GM12878 (cell line): ENCODE data around the gene NUP37. TPM values are rescaled to one million over a fixed set of nuclear protein-coding genes. Genes with fewer than 3 reads are reported as not detected.
"Not testable (repeated sequence)": the region's sequence is repeated elsewhere in the genome, so short reads cannot be mapped to it uniquely, and the experiment has no call there.

Source experiments
- ATAC-seq: fragments of 200-7000 bp; cut with Tn5 transposase; 3 replicates; pipeline ENCODE4 v1.9.1; 2020; ENCODE audit warnings: mild to moderate bottlenecking, moderate library complexity
- BruUV-seq: library from RNA; stranded (reverse); fragments of 400-500 nt; replicated peaks from 2 replicates; lab custom pipeline; 2021; lab: Mats Ljungman, UMichigan
- CTCF ChIA-PET: fragments of 300-600 bp; sonication (Branson Sonifier 250); formaldehyde crosslinking; extraction: SDS; loops from one replicate; lab custom pipeline; 2021; ENCODE audit warnings: inconsistent platforms; lab: Yijun Ruan, JAX
- POLR2A ChIA-PET: fragments of 350-600 bp; formaldehyde crosslinking; extraction: SDS; loops from one replicate; lab custom pipeline; 2021; ENCODE audit warnings: inconsistent platforms; lab: Charles Lee
- RAD21 ChIA-PET: fragments of 300-600 bp; sonication (Branson Sonifier 250); formaldehyde crosslinking; loops from one replicate; lab custom pipeline; 2023; ENCODE audit warnings: antibody characterized with exemption; ENCODE audit not compliant: unreplicated experiment; lab: Charles Lee
- SMC1A ChIA-PET: fragments of 300-600 bp; sonication (Branson Sonifier 250); formaldehyde crosslinking; loops from one replicate; lab custom pipeline; 2023; ENCODE audit not compliant: unreplicated experiment, uncharacterized antibody; lab: Charles Lee
- DNase-seq: peaks from one replicate; pipeline ENCODE4 v3.0.0-alpha.2; 2011; ENCODE audit warnings: low read depth, low spot score
- FAIRE-seq: peaks from 3 replicates; lab custom pipeline; 2011; peaks lifted over from hg19 to GRCh38; lab: Jason Lieb, UNC
- H2AFZ ChIP-seq: 2 replicates; pipeline ENCODE4 v1.6.0; 2011; ENCODE audit warnings: low read depth, low read length, control low read depth; ENCODE audit not compliant: control insufficient read depth
- H3K27ac ChIP-seq: 2 replicates; pipeline ENCODE4 v1.5.1; 2011; ENCODE audit warnings: control low read depth; ENCODE audit not compliant: control insufficient read depth, insufficient read depth
- H3K27me3 ChIP-seq, 2 experiments: replicated peaks in 1 of 2; 2 replicates each; pipeline versions ENCODE4 v1.6.0 to v1.6.1; 2011; ENCODE audit warnings: low read length in 1 of 2; ENCODE audit not compliant: control insufficient read depth in 2 of 2, insufficient read depth in 2 of 2
- H3K36me3 ChIP-seq, 2 experiments: 2 replicates each; pipeline ENCODE4 v1.5.1; 2011; ENCODE audit warnings: low read length in 1 of 2; ENCODE audit not compliant: control insufficient read depth in 2 of 2, insufficient read depth in 2 of 2
- H3K4me1 ChIP-seq: 2 replicates; pipeline ENCODE4 v1.6.1; 2011; ENCODE audit warnings: mild to moderate bottlenecking, low read length, moderate library complexity, mixed read lengths; ENCODE audit not compliant: control insufficient read depth, insufficient read depth
- H3K4me2 ChIP-seq: 2 replicates; pipeline ENCODE4 v1.6.0; 2011; ENCODE audit warnings: control low read depth; ENCODE audit not compliant: control insufficient read depth, insufficient read depth
- H3K4me3 ChIP-seq: fragments of 200-600 bp; sonication (generic); 2 replicates; pipeline ENCODE4 v1.5.1; 2016
- H3K79me2 ChIP-seq: 2 replicates; pipeline ENCODE4 v1.6.0; 2011; ENCODE audit warnings: low read length; ENCODE audit not compliant: control insufficient read depth, insufficient read depth
- H3K9ac ChIP-seq: 2 replicates; pipeline ENCODE4 v1.8.0; 2011; ENCODE audit warnings: low read length, control low read depth, mixed read lengths; ENCODE audit not compliant: control insufficient read depth, insufficient read depth
- H3K9me3 ChIP-seq: replicated peaks from 3 replicates; pipeline ENCODE4 v1.5.1; 2011; ENCODE audit warnings: mild to moderate bottlenecking, low read length; ENCODE audit not compliant: control insufficient read depth, insufficient read depth
- H4K20me1 ChIP-seq: 2 replicates; pipeline ENCODE4 v1.6.0; 2011; ENCODE audit not compliant: control insufficient read depth, insufficient read depth
- WGBS: methylation state at CpG from one replicate; pipeline ENCODE4 v1.1.6; 2016; ENCODE audit warnings: low lambda C conversion rate; ENCODE audit not compliant: insufficient replicate concordance, insufficient coverage; ENCODE audit errors: missing lambda C conversion rate; 5-methylcytosine and 5-hydroxymethylcytosine counted together
- in situ Hi-C: fragments of 300-500 bp; cut with MboI; formaldehyde crosslinking; loops from 9 replicates; pipeline ENCODE4 v1.14.3; 2018; ENCODE audit warnings: mixed read lengths
- intact Hi-C: fragments of 100-400 bp; cut with micrococcal nuclease; formaldehyde crosslinking; loops from one replicate; pipeline ENCODE4 v1.14.2; 2022; ENCODE audit not compliant: unreplicated experiment
- polyA plus RNA-seq, 11 experiments: library from polyadenylated mRNA; depleted of rRNA in 4 of 11; unstranded in 6 of 11; stranded (reverse) in 5 of 11; fragments of >200 nt; fragmentation: Nextera tagmentation in 4 of 11; fragmentation: Illumina TruSeq in 1 of 11; extraction: Ambion mirVana in 4 of 11; extraction: Trizol in 1 of 11; gene quantifications; 1 replicate in 1 of 11; 2 replicates in 10 of 11; pipeline versions ENCODE4 v1.2.1 to v1.2.3, GENCODE V29; 2011 to 2016; ENCODE audit warnings: inconsistent platforms in 2 of 11, missing spikeins in 2 of 11, low read depth in 1 of 11
- total RNA-seq, 4 experiments: library from RNA; depleted of rRNA in 3 of 4; stranded (reverse); fragments of >200 nt in 3 of 4; fragmentation: Illumina TruSeq in 1 of 4; extraction: Trizol in 1 of 4; gene quantifications; 2 replicates each; pipeline versions ENCODE4 v1.2.1 to v1.2.3, GENCODE V29; 2013 to 2021

Gene NUP37
- total and polyA plus RNA-seq, 10 of the 15 experiments (the other 5 are each of a cell fraction or from before 2014, with no cell fraction given) = 51.8 to 250 (median 99.6) TPM

- H3K9ac ChIP-seq, H3K4me3 ChIP-seq, H3K9me3 ChIP-seq, H3K27me3 ChIP-seq, H3K4me1 ChIP-seq, H2AFZ ChIP-seq, H3K36me3 ChIP-seq, BruUV-seq, intact Hi-C loops, H4K20me1 ChIP-seq, H3K4me2 ChIP-seq, H3K79me2 ChIP-seq, in situ Hi-C loops, FAIRE-seq, ATAC-seq, SMC1A ChIA-PET, H3K27ac ChIP-seq, RAD21 ChIA-PET, DNase-seq: not testable (repeated sequence)
- ChIA-PET POLR2A (interaction anchor here (0.7 kb wide), 1 partner anchor 12 kb away, joined by 4 read pairs; no protein-coding TSS in a partner anchor), CTCF (interaction anchor here (0.6 kb wide), 1 partner anchor 384 kb away, joined by 3 read pairs; no protein-coding TSS in a partner anchor)
- 89% methylated on average over 8 of the region's 8 CpGs for WGBS
Observed at GRCh38 chr12:102137619-102138018, 17.7 kb upstream of the NUP37 start.

DNA sequence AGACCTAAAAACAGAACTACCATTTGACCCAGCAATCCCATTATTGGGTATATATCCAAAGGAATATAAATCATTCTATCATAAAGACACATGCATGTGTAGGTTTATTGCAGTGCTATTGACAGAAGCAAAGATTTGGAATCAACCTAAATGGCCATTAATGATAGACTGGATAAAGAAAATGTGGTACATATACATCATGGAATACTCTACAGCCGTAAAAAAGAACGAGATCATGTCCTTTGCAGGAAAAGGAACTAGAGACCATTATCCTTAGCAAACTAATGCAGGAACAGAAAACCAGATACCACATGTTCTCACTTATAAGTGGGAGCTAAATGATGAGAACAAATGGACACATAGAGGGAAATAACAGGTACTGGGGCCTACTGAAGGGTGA lies 11.5 kb upstream of the NUP37 start:
- RAD21 ChIA-PET, DNase-seq, ATAC-seq, H3K27ac ChIP-seq, H3K36me3 ChIP-seq, BruUV-seq, H2AFZ ChIP-seq, H3K4me2 ChIP-seq, H3K79me2 ChIP-seq, in situ Hi-C loops, H3K4me1 ChIP-seq, CTCF ChIA-PET, H3K4me3 ChIP-seq, H3K9ac ChIP-seq, H3K9me3 ChIP-seq, H4K20me1 ChIP-seq, H3K27me3 ChIP-seq, intact Hi-C loops, POLR2A ChIA-PET, FAIRE-seq: not testable (repeated sequence)
- SMC1A ChIA-PET = interaction anchor here (0.6 to 1.3 kb wide), 2 partner anchors 10 to 107 kb away, joined by 3 to 5 read pairs; no protein-coding TSS in a partner anchor
- 96% methylated on average over 2 of the region's 2 CpGs for WGBS

DNA sequence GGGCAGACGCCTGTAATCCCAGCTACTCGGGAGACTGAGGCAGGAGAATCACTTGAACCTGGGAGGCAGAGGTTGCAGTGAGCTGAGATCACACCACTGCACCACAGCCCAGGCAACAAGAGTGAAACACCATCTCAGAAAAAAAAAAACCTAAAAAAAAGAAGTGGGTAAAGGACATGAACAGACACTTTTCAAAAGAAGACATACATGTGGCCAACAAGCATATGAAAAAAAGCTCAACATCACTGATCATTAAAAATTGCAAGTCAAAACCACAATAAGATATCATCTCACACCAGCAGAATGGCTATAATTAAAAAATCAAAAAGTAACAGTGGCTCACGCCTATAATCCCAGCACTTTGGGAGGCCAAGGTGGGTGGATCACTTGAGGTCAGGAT lies 10.8 kb upstream of the NUP37 start:
- BruUV-seq, H3K4me3 ChIP-seq, H3K27me3 ChIP-seq, H4K20me1 ChIP-seq, H3K79me2 ChIP-seq, H3K4me2 ChIP-seq, H3K9ac ChIP-seq, H2AFZ ChIP-seq, DNase-seq, H3K9me3 ChIP-seq, in situ Hi-C loops, RAD21 ChIA-PET, H3K27ac ChIP-seq, H3K36me3 ChIP-seq, intact Hi-C loops, ATAC-seq, FAIRE-seq, H3K4me1 ChIP-seq: not testable (repeated sequence)
- 98% methylated on average over 3 of the region's 3 CpGs for WGBS
- POLR2A ChIA-PET = interaction anchor here (0.7 kb wide), 1 partner anchor 107 kb away, joined by 3 read pairs; no protein-coding TSS in a partner anchor
- SMC1A ChIA-PET = interaction anchor here (0.6 to 1.3 kb wide), 2 partner anchors 39 to 107 kb away, joined by 3 read pairs; no protein-coding TSS in a partner anchor
- CTCF ChIA-PET = interaction anchor here (0.7 to 1.0 kb wide), 2 partner anchors 9 to 354 kb away, joined by 3 read pairs; no protein-coding TSS in a partner anchor
